ENCODE data around the gene RFTN1. TPM values are rescaled to one million over a fixed set of nuclear protein-coding genes. Genes with fewer than 3 reads are reported as not detected.
"Not testable (repeated sequence)": the region's sequence is repeated elsewhere in the genome, so short reads cannot be mapped to it uniquely, and the experiment has no call there.

The RFTN1 gene
- total RNA-seq, 1 donor from 2014 or later, result 24.4 TPM

DNA sequence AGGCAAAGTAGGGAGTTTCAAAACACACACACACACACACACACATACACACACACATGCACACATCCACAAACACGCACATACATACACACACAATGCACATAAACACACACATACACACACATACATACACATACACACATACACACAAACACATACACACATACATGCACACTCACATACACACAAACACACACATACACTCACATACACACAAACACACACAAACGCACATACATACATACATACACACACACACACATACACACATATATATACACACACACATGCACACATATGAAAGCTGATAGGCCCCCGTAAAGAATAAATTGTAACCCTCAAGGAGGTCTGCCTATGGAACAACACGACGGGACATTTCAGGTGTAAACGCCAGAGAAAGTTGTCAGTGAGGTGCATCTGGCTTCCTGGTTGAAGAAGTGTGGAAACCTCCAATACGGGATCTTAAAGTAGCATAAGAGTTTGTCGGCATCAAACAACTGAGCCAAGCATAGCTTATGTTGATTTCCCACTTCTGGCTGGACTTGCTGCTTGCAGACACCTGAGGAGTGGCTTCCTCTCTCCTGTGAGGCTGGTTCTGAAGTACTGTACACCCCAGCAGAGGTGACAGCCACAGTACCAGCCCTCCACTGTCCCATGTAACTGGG lies 5.8 kb downstream of the RFTN1 start:
- no peak for DNase-seq (ENCODE audit: low spot score)

DNA sequence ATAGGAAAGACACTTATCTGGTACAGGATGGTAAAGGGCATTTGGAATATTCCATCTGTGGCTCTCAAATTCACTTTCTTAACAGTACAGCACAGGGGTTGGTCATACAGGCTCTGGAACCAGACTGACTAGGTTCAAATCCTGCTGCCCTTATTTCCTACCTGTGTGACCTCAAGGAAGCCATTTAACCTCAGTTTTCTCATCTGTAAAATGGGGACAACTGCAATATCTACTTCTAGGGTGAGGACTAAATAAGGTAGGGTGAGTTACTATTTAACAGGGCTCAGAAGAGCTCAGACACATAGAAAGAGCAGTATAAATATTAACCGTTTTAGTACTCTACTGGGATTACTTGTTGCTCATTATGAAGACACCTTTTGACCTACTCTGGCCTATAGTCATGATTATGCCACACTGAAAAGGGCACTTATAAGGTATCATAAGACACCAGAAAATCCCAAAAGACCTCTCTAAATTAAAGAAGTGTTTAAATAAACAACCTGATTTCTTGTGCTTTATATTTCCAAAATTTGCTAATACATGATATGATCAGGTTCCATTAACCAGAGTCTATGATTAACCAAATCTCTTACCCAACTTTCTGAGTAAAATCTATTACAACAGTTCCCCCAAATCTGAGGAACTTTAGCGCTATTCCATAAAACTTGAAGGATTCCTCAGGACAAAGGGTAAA lies 6.5 kb downstream of the RFTN1 start:
- DNase-seq (ENCODE audit: low spot score), result no peak

GRCh38 chr3:16506451-16506850 lies 7.0 kb downstream of the RFTN1 start:
- no peak for DNase-seq (ENCODE audit: low spot score)

DNA sequence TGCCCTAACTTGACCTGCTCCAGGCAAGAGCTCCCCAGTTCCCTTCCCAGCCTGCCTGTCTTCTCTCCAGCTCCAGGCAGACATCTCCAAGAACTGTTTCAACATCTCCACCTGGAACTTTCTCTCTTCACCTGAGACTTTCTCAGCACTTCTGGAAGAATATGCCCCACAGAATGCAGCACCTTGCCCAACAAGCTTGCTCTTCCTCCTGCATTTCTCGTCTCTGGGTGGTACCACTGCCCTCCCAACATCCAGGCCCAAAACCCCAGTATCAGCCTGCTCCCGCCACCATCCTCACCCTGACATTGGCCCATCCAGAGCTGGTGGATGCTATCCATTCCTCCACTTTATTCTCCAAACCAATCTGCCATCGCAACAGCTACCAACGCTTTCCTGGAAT lies 8.8 kb downstream of the RFTN1 start:
- no peak for DNase-seq (ENCODE audit: low spot score)

GRCh38 chr3:16504242-16504641 lies 9.3 kb downstream of the RFTN1 start:
- DNase-seq (ENCODE audit: low spot score), result no peak

- no peak for DNase-seq (ENCODE audit: low spot score)
Observed at GRCh38 chr3:16503191-16503776, 10.2 kb downstream of the RFTN1 start.

- no peak for DNase-seq (ENCODE audit: low spot score)
Observed at GRCh38 chr3:16502347-16502908, 11.1 kb downstream of the RFTN1 start.

DNA sequence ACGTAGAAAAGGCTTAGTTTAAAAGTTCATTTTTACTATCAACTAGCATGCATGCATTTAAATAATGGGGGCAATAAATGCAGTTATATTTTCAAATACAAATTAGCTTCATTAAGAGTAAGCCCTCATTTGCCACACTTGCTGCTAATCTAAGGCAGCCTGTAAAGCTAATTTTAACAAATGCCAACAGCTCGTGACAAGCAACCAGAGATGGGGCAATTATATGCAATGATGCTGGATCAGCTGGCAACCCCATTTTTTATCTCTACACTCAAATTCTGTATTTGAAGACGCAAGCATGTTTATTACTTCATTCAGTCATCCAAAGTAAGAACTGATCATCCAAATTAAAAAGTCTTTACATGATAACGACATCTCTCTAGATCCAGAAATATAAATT lies 12.1 kb downstream of the RFTN1 start:
- DNase-seq (ENCODE audit: low spot score), result no peak

GRCh38 chr3:16500911-16501310 lies 12.6 kb downstream of the RFTN1 start:
- DNase-seq (ENCODE audit: low spot score), result no peak

DNA sequence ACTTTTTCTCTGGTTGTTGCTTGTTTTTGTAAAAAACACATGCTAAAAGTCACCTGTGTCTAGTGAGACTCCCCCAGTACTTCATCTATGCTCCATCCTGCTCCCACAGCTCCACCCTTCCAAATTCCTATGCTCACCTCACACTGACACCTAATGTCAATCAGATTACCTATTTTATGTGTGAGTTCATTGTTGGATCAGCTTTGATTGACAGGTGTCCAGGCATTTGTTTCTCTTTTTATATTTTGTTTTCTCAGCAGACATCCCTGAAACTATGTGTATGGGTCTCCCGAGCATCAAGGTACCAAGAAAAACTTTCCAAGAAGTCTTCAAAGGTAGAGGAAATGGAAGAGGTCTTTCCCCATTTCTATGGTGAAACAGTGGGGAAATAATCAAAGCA lies 13.4 kb downstream of the RFTN1 start:
- DNase-seq (ENCODE audit: low spot score), result no peak

GRCh38 chr3:16499351-16499750 lies 14.1 kb downstream of the RFTN1 start:
- DNase-seq (ENCODE audit: low spot score), result no peak

DNA sequence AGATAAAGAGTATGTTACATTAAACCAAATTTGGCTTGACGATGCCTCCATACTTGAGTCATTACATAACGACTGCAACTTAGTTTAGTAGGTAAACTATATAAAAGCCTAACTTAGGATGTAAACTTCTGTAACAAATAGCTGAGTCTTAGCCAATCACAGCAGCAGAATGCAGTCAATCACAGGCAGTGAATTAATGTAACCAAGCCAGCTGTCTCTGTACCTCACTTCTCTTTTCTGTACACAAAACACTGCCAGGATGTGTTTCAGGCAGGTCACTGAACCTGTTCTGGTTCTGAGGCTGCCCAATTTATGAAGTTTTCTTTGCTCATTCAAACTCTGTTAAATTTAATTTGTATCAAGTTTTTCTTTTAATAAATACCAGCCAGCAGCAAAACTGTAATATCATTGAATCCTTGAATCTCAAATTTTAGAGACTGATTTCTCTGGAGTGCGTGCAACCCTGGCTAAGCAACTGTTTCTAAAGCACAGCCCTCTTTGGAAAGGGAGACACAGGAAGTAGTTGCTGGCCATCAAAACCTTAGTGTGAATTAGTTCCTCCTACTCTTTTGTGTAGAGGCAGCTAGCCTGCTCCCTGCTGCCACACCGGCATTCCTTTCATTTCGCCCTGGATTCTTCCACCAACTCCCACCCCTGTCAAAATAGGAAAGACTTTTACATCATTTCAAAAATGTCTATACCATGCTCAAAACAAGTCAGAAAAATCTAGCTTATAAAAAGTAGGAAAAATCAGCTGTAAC lies 15.2 kb downstream of the RFTN1 start:
- no peak for DNase-seq (ENCODE audit: low spot score)

GRCh38 chr3:16496408-16497222 lies 16.9 kb downstream of the RFTN1 start:
- DNase-seq (ENCODE audit: low spot score), result no peak

- no peak for DNase-seq (ENCODE audit: low spot score)
Observed at GRCh38 chr3:16496008-16496407, 17.5 kb downstream of the RFTN1 start.

- no peak for DNase-seq (ENCODE audit: low spot score)
Observed at GRCh38 chr3:16494814-16495431, 18.6 kb downstream of the RFTN1 start.

DNA sequence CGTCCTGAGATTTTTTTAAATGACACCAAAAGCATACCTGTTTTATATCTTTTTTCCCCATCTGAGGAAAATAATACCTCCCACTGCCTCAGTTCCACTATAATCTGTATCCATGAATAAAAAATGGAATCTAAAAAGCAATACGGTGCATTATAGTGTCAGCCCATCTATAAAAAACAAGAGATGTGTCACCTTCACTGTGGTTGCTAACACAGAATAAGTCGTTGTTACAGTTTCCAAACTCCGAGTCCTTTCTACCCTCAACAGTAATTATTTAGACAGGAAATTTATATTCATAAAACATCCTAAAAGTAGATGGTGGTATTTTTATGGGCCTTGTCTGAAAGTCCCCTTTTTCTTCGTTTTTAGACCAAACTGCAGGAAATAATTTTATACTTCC lies 19.4 kb downstream of the RFTN1 start:
- DNase-seq (ENCODE audit: low spot score), result no peak

DNA sequence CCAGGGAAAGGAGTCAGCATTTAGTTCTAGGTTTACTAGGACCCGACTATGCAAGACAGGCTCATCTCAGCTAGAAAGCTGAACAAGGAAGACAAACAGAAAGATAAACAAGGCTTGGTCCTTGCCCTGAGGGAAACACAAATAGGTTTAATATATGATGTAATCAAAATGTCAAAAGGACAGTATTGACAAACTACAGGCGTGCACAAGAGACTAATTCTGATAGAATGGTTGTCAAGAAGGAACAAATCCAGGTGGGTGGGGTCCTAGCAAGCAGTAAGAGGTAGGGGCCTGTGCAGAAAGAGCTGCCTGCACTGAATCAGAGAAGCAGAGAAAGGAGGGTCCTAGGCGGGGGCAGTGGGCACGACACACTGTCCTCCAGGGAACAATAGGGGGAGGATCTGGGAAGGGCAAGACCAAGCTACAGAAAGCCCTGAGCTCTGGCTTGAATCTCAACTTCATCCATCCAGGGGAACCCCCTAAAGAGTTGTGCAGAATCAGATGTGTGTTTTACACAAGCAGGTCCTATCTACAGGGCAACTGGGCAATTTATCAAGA lies 23.4 kb downstream of the RFTN1 start:
- DNase-seq (ENCODE audit: low spot score), result no peak

GRCh38 chr3:16489326-16490061 lies 24.0 kb downstream of the RFTN1 start:
- not testable (repeated sequence) for DNase-seq (ENCODE audit: low spot score)

DNA sequence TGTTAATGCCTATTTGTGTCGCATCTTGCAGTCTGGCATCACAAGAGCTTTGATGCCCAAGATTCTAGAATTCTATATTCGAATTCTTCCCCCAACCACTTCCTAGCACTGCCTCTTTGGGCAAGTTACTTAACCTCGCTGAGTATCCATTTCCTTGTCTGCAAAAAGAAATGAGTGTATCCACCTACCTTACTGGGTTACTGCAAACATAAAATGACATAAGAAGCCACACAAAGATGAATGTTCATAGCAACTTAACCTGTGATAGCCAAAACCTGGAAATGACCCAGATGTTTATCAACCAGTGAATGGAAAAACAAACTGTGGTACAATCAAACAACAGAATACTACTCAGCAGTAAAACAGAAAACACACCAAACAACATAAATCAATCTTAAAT lies 24.9 kb downstream of the RFTN1 start:
- no peak for DNase-seq (ENCODE audit: low spot score)

All from ureter (tissue), 1 donor.